ENCODE results near the gene FZD10. TPM values are rescaled to one million over a fixed set of nuclear protein-coding genes. Genes with fewer than 3 reads are reported as not detected.

FZD10 gene
- total RNA-seq, 1 donor from 2014 or later: 0.05 TPM

DNA sequence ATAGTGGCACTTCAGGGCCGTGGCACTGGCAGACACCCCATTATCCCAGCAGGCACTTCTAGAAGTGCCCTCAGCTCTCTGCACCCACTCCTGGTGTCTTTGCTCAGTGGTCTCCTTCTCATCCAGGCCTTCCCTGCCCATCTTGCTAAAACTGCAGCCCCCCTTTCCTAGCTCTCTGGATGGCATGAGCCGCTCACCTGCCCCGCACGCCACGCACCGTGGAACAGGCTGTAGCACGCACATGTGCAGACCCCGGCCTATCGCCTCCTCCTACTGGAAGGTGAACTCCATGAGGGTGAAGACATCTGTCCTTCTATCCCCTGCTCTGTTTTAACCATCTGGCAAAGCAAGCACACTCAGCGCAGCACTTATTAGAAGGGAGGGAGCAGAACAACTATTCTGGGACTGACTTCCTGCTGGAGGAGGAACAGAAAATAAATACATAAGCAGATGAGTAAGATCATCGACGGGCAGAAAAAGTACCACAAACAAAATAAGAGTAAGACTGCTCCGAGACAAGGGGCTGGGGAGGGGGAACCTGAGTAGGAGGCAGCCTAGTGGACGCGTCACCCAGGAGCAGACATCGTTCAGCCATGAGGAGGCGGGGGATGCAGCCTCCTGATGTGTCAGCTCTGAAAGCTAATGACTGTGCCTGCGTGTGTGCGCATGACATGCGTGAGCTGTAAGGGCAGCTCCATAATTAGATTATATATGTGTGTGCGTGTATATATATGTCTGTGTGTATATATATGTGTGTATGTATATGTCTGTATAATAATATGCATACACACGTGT is 7.8 kb upstream of the FZD10 start:
- DNase-seq (ENCODE audit: low read depth): no peak

DNA sequence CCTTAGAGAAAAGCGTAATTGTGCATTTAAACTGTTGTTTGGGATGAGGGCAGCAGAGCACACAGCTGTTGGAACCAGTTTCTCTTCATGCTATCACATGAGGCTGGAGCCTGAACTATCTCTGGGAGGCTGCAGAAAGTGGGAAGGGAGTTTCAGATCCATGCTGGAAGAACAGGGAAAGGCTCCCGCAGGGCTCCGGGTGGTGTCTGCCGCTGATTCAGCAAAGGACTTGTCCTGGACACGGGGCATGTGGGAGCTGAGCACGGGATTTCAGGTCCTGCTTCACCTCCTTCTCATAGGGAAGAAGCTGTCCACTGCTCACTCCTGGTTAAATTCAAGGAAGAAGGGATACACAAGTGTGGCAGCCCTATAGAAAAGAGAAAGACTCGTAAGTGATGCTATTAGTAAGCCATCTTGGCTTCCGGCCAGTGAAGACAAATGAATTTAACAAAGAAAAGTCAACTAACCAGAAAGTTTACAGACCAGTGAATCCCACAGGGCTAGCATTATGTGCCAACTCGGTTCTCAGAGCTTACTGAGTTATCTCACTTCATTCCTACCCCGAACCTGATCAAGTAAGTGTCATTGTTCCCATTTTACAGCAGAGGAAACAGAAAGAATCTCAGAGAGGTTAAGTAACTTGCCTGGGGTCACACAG is 6.7 kb upstream of the FZD10 start:
- peak; percentile 49 for DNase-seq (ENCODE audit: low read depth)

DNA sequence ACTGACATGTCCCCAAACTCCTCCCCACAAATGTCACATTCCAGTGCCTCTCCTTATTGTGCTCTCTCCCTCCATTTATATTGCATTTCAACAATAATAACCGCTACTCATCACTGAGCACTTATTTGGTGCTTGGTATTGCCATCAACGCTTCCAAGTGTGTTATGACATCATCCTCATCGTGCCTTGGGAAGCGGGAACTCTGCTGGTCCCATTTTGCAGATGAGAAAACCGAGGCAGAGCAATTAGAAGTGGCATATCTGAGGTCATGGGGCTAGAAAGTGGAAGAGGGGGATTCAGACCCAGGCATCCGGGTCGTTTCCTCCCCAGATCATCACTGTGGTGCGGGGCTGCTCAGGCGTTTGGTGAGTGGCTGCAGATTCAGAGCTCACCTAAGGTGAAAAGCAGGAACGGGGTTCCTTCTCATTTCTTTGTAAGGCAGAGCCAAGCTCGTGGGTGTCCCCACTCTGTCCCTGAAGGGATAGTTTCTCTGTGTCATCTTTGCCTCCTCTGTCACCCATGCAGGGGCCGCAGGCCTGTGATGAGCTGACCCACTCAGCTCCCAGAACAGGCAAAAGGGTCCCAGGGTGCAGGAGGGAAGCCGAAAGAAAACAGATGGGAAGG is 5.5 kb upstream of the FZD10 start:
- no peak for DNase-seq (ENCODE audit: low read depth)

DNA sequence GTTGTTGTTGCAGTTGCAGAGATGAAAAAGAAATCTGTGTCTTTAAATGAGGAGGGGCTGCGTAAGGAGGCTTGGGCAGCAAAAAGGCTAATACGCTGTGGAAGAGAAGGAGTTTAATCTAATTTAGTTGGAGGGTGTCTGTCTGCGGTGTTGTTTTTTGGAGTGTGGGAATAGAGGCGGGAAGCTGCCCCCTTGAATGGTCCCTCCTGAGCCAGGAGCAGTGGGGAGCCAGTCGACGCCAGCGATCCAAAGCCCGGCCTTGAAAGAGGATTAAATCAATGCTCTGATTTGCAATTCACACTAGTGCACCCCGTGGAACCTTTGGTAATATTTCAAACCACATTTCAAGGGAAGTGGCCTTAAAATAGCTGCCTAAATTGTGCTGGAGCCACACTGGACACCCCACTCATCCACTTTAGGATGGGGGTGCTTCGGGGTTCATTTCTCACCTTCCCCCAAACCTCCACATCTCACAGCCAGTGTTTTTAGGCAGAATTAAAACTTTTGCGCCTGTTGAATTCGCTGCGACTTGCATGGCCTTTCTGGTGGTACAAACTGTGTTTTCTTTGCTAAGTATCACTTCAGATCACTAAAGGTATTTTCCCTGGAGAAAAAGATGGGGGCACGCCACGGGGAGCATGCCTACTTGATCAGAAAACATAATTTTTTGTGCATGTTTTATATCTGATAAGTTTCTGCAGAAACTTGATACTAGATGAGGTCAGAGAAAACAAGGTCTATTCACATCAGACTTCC is 4.1 kb upstream of the FZD10 start:
- no peak for DNase-seq (ENCODE audit: low read depth)

DNA sequence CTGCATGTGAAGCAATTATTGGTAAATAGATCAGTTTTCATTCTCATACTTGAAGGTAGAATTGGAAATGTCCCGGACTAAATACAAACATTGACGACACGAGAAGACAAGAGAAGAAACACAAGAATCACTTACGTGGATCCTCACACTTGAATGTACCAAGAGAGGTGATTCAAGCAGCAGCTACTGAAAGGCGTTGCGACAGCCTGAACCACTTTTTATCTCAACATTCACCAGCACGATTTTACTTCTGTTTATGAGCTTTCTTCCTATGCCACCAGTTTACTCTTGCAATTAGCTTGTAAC is 3.6 kb upstream of the FZD10 start:
- DNase-seq (ENCODE audit: low read depth): no peak

DNA sequence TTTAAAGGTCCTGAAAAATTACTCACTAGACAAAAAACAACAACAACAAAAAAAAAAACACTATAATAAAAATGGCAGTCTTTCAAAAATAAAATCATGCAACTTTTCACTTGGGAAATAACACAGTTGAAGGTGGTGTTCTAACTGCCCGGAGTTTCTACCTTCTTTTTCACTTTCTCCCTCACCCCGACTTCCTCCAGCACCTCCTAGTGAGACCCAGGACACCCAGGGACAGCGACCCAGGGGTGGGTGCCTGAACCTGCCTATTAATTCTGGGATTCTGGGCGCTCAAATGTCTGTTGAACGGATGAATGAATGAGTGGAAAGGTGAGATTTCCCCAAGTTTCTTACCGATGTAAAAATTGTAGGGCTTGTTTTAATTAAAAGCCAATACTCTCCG is 2.0 kb upstream of the FZD10 start:
- DNase-seq (ENCODE audit: low read depth): no peak

DNA sequence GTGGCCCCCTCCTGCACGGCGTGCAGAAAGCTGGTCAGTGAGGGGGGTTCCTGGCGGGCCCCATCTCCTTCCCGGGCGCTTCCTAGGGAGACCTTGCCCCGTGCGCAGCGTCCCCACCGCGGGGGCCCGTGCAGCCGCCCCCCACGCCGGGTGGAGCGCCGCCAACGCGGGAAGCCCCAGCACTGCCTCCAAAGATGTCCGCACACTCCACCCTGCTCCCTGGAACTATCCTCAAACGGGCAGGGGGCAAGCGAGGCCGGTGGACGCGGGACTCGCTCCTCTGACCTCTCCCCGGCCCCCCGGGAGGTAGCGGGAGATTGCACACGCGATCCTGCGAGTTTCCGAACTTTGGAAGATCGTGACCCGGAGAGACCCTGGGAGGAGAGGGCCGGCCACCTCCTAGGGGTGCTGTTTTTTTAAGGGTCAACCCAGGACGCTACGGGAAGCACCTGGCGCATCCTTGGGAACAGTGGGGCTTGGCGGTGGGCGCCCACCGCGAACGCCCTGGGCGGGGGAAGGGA is 1.5 kb upstream of the FZD10 start:
- DNase-seq (ENCODE audit: low read depth): no peak

DNA sequence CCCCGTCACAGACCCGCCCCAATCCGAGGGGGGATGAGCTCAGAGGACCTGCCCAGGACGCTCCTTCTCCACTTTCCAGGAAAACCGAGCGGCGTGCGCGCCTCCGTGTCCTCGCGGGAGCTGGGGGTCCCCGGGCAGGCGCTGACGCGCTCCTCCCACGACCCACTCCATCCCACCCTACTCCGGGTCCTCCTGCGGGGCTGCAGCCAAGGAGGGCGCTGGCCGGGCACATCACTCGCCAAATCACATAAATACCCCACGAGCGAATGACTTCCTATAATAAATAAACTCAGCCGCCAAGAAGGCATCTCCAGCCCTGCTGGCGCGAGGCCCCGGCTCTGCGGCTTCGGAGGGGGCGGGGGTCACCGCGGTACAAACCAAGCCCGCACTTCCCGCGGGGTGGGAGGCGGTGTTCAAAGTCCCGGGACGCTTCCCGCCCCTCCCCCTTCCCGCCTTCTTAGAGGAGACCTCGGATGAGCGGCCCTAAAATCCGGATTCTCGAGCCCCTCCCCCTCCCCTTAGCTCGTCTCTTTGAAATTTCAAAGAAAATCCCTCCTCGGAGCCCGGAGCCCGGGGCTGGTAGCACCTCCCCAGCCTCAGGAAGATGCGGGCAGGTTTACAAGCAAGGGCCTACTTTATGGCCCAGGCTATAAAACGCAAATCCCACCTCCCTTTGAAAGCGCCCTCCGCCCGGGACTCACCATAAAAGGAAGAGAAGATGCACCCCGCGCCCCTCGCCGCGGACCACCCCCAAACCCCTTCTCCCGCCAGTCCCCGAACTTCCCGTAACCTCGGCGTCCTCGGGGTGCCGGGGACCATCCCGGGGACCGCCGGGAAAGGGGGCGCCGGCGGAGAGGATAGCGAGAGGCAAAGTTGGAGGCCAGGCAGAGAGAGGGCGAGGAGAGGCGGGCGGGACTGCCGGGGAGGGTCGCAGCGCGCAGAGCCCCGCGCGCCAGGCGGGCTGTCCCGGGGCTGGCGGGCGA is 712 bp upstream of the FZD10 start:
- DNase-seq (ENCODE audit: low read depth): no peak

DNA sequence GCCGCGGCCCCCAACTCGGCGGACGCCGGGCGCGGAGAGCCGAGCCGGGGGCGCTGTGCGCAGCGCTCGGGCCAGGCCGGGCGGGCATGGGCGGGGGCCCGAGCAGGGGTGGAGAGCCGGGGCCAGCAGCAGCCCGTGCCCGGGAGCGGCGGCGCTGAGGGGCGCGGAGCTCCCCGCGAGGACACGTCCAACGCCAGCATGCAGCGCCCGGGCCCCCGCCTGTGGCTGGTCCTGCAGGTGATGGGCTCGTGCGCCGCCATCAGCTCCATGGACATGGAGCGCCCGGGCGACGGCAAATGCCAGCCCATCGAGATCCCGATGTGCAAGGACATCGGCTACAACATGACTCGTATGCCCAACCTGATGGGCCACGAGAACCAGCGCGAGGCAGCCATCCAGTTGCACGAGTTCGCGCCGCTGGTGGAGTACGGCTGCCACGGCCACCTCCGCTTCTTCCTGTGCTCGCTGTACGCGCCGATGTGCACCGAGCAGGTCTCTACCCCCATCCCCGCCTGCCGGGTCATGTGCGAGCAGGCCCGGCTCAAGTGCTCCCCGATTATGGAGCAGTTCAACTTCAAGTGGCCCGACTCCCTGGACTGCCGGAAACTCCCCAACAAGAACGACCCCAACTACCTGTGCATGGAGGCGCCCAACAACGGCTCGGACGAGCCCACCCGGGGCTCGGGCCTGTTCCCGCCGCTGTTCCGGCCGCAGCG is 639 bp downstream of the FZD10 start:
- DNase-seq (ENCODE audit: low read depth): no peak

DNA sequence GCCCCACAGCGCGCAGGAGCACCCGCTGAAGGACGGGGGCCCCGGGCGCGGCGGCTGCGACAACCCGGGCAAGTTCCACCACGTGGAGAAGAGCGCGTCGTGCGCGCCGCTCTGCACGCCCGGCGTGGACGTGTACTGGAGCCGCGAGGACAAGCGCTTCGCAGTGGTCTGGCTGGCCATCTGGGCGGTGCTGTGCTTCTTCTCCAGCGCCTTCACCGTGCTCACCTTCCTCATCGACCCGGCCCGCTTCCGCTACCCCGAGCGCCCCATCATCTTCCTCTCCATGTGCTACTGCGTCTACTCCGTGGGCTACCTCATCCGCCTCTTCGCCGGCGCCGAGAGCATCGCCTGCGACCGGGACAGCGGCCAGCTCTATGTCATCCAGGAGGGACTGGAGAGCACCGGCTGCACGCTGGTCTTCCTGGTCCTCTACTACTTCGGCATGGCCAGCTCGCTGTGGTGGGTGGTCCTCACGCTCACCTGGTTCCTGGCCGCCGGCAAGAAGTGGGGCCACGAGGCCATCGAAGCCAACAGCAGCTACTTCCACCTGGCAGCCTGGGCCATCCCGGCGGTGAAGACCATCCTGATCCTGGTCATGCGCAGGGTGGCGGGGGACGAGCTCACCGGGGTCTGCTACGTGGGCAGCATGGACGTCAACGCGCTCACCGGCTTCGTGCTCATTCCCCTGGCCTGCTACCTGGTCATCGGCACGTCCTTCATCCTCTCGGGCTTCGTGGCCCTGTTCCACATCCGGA is 1.4 kb downstream of the FZD10 start:
- DNase-seq (ENCODE audit: low read depth): no peak

DNA sequence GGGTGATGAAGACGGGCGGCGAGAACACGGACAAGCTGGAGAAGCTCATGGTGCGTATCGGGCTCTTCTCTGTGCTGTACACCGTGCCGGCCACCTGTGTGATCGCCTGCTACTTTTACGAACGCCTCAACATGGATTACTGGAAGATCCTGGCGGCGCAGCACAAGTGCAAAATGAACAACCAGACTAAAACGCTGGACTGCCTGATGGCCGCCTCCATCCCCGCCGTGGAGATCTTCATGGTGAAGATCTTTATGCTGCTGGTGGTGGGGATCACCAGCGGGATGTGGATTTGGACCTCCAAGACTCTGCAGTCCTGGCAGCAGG is 1.9 kb downstream of the FZD10 start:
- no peak for DNase-seq (ENCODE audit: low read depth)

DNA sequence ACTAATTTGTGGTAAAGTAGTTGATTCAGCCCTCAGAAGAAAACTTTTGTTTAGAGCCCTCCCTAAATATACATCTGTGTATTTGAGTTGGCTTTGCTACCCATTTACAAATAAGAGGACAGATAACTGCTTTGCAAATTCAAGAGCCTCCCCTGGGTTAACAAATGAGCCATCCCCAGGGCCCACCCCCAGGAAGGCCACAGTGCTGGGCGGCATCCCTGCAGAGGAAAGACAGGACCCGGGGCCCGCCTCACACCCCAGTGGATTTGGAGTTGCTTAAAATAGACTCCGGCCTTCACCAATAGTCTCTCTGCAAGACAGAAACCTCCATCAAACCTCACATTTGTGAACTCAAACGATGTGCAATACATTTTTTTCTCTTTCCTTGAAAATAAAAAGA is 2.7 kb downstream of the FZD10 start:
- DNase-seq (ENCODE audit: low read depth): no peak

DNA sequence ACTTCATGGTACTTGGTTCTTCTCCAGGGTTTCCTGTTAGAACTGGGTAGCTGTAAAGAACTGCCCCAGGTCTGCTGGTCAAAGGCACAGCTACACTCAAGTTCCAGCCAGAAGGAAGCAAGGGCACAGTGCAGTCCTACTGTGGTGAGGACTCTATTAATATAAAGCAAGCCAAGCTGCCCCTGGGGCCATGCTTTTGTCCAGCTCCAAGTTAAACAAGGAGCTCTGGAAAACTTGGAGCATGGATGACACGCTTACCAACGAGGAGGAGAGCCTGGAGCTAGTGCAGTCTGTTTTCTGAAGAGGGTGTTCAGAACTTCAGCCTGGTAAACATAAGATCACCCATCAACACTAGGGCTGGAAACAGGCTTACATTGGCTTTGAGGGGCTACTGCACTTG is 4.0 kb downstream of the FZD10 start:
- DNase-seq (ENCODE audit: low read depth): no peak

DNA sequence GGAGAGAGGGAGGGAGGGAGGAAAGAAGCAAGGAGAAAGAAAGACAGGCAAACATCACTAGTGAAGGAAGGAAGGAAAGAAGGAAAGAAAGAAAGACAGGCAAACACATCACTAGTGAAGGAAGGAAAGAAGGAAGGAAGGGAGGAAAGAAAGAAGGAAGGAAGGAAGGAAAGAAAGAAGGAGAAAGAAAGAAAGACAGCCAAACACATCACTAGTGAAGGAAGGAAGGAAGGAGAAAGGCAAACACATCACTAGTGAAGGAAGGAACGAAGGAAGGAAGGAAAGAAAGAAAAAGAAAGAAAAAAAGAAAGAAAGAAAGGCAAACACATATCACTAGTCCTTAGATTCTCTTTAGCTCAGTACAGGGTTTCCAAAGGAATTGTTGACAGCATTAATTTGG is 5.3 kb downstream of the FZD10 start:
- DNase-seq (ENCODE audit: low read depth): no peak

DNA sequence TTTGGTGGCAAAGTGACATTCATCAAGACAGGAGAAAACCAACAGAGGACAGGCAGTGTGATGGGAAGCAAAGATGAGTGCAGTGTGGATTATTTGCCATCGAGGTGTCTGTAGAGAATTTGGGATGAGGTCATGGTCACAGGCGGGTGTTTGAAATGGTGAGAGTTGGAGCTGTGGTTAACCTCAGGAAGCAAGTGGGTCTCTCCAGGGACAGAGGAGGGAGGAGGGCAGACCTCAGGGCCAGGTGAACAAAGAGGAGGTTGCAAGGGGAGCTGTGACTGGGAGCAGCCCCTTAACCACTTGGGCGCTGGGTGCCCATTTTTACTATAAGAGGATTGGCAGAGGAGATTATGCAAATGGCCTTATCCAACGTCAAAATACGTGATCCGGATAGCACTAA is 7.0 kb downstream of the FZD10 start:
- no peak for DNase-seq (ENCODE audit: low read depth)

DNA sequence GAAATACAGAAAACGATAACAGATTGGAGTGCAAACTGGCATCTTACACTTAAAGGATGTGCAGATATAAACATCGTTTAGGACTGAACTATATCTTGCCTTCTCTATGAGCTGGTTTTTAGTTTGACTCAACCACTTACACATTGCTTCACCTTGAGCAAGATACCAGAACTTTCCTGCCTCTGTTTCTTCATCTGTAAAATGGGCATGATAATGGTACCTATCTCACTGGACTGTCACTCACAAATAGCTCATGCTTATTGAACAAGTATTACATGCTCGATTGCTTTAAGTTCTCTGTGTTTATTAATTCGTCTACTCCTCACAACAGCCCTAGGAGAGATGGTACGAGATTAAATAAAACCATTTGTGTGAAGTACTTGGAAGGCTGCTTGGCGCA is 7.7 kb downstream of the FZD10 start:
- DNase-seq (ENCODE audit: low read depth): no peak

DNA sequence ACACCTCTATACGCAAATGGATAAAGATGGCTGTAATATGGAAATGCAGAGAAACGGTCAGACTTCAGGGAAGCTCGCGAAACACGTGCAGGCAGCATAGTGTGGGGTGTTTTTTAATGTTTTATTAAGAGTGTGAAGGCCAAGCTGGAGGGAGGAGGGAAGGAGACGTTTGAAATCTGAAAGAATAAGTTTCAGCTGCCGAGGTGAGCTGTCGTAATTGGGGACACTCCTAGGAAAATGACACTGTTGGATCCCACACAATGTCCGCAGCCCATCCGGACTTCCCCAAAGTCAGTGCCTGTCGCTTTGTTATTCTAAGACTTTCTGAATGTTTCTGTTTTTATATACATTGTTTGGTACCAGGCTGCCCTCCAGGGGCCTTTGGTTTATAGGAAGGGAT is 8.3 kb downstream of the FZD10 start:
- no peak for DNase-seq (ENCODE audit: low read depth)

DNA sequence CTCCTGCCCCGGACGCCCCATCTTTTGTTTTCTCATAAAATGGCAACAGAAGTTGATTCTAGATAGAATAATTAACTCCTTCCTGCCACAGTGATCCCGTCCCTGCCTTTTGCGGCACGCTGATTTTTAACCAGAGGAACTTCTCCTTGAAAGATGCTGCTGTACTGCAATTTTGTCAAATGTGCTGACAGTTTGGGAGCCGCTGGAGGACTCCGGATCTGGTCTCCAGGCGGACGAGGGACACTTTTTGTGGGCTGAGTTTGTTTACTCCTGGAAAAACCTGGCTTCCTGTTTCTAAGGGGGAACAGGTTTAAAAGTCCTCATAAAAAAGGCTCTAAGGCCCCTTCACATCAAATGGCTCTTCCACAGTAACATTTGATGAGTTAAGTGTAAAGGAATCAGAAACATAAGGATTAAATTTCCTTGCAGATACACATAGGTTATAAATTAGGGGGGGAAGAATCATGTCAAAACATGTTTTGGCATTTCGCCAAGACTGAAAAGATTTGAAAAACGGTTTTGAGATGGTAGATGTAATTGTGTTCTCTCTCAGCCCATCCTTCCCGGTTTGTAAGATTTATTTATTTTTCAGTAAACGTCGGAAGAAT is 15.5 kb downstream of the FZD10 start:
- no peak for DNase-seq (ENCODE audit: low read depth)

DNA sequence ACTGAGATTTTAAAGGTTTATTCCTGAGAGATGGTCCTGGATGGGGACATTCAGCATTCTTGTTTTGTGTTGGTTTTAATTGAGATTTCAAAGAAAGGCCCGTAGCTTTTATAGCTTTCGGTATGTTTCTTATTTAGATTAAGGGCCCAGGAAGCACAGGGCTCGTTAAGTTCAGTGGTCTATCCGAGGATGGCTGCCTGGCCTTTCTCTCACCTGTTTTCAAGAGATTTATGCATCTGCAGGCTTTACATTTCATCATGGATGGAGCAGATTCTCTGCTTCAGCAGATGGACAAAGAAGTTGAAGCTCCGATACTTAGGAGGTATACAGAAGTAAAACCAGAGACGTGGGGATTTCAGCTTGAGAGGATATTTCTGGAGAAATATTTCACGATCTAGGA is 16.0 kb downstream of the FZD10 start:
- no peak for DNase-seq (ENCODE audit: low read depth)

DNA sequence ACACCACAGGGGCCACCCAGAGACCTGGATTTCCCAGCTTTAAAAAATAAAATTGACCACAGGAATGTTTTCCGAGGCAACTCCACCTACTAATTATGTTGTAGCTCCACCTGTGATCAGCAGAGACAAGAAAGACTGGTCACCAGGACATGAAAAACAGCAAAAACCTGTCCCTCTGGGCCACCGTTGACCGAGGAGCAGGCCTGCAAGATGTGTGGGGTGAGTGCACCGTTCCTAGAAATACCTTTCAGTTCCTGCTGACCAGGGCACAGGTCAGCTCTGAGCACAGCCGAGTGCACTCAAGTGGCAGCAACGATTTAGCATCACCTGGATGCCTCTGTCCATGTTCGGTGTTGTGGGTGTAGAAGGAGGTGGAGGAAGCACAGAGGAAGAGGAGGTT is 16.9 kb downstream of the FZD10 start:
- peak; percentile 13 for DNase-seq (ENCODE audit: low read depth)
